Measurements from ENCODE around the gene RAD54L.
"Not testable (repeated sequence)": the region's sequence is repeated elsewhere in the genome, so short reads cannot be mapped to it uniquely, and the experiment has no call there.

The RAD54L gene

GRCh38 chr1:46215504-46215903, 32.1 kb upstream of the RAD54L start:
- Histone ChIP-seq H3K27ac (ENCODE audit: low read depth, low read length, severe bottlenecking) (no peak overlapping the region), H3K36me3 (ENCODE audit: control insufficient read depth, insufficient read depth, low read length) (no peaks in the 10 kb centered on the region), H3K9me3 (ENCODE audit: control insufficient read depth, low read length) (no peaks in the 10 kb centered on the region), H3K4me1 (ENCODE audit: control insufficient read depth, insufficient read depth, low read length, poor library complexity, severe bottlenecking) (peaks cover 4% of the 10 kb centered on the region), H3K4me3 (ENCODE audit: extremely low read depth, insufficient read depth, low read length, poor library complexity, severe bottlenecking) (no peak overlapping the region)

GRCh38 chr1:46218443-46218842, 29.1 kb upstream of the RAD54L start:
- Histone ChIP-seq H3K36me3 (ENCODE audit: control insufficient read depth, insufficient read depth, low read length) (no peaks in the 10 kb centered on the region), H3K27ac (ENCODE audit: low read depth, low read length, severe bottlenecking) (no peak overlapping the region), H3K9me3 (ENCODE audit: control insufficient read depth, low read length) (no peaks in the 10 kb centered on the region), H3K4me3 (ENCODE audit: extremely low read depth, insufficient read depth, low read length, poor library complexity, severe bottlenecking) (no peak overlapping the region), H3K4me1 (ENCODE audit: control insufficient read depth, insufficient read depth, low read length, poor library complexity, severe bottlenecking) (peaks cover 11% of the 10 kb centered on the region)
- WGBS, 2 experiments (ENCODE audit: insufficient coverage in 2 of 2), result 93 to 94% methylated on average over 8 of the region's 8 CpGs

- no peak overlapping the region for H3K27ac ChIP-seq (ENCODE audit: low read depth, low read length, severe bottlenecking)
- no peak overlapping the region for H3K4me3 ChIP-seq (ENCODE audit: extremely low read depth, insufficient read depth, low read length, poor library complexity, severe bottlenecking)
- WGBS, 2 experiments (ENCODE audit: insufficient coverage in 2 of 2), result 95 to 97% methylated on average over 17 of the region's 18 CpGs
Observed at GRCh38 chr1:46219551-46220520, 27.7 kb upstream of the RAD54L start.

GRCh38 chr1:46220808-46221207, 26.8 kb upstream of the RAD54L start:
- Histone ChIP-seq H3K4me1 (ENCODE audit: control insufficient read depth, insufficient read depth, low read length, poor library complexity, severe bottlenecking) (peaks cover 11% of the 10 kb centered on the region), H3K36me3 (ENCODE audit: control insufficient read depth, insufficient read depth, low read length) (no peaks in the 10 kb centered on the region), H3K27ac (ENCODE audit: low read depth, low read length, severe bottlenecking) (no peak overlapping the region), H3K4me3 (ENCODE audit: extremely low read depth, insufficient read depth, low read length, poor library complexity, severe bottlenecking) (no peak overlapping the region), H3K9me3 (ENCODE audit: control insufficient read depth, low read length) (no peaks in the 10 kb centered on the region)
- 89% methylated on average over 1 of the region's 3 CpGs; no CpG with 5 or more reads in 1 of the 2 experiments for WGBS, 2 experiments (ENCODE audit: insufficient coverage in 2 of 2)

More at GRCh38 chr1:46219551-46220520, 27.7 kb upstream of the RAD54L start:
- Histone ChIP-seq H3K9me3 (ENCODE audit: control insufficient read depth, low read length) (no peaks in the 10 kb centered on the region), H3K4me1 (ENCODE audit: control insufficient read depth, insufficient read depth, low read length, poor library complexity, severe bottlenecking) (peaks cover 11% of the 10 kb centered on the region), H3K36me3 (ENCODE audit: control insufficient read depth, insufficient read depth, low read length) (no peaks in the 10 kb centered on the region)

- H3K9me3 ChIP-seq (ENCODE audit: control insufficient read depth, low read length), result no peaks in the 10 kb centered on the region
- H3K27ac ChIP-seq (ENCODE audit: low read depth, low read length, severe bottlenecking), result peak overlapping the region; percentile 73
- peaks cover 11% of the 10 kb centered on the region for H3K4me1 ChIP-seq (ENCODE audit: control insufficient read depth, insufficient read depth, low read length, poor library complexity, severe bottlenecking)
- 5 to 8% methylated on average over 4 of the region's 4 CpGs for WGBS, 2 experiments (ENCODE audit: insufficient coverage in 2 of 2)
- no peaks in the 10 kb centered on the region for H3K36me3 ChIP-seq (ENCODE audit: control insufficient read depth, insufficient read depth, low read length)
- H3K4me3 ChIP-seq (ENCODE audit: extremely low read depth, insufficient read depth, low read length, poor library complexity, severe bottlenecking), result no peak overlapping the region
Observed at GRCh38 chr1:46221749-46222148, 25.8 kb upstream of the RAD54L start.

GRCh38 chr1:46223055-46223454, 24.5 kb upstream of the RAD54L start:
- not testable (repeated sequence) for H3K4me3 ChIP-seq (ENCODE audit: extremely low read depth, insufficient read depth, low read length, poor library complexity, severe bottlenecking); H3K36me3 ChIP-seq (ENCODE audit: control insufficient read depth, insufficient read depth, low read length); H3K9me3 ChIP-seq (ENCODE audit: control insufficient read depth, low read length); H3K27ac ChIP-seq (ENCODE audit: low read depth, low read length, severe bottlenecking)
- H3K4me1 ChIP-seq (ENCODE audit: control insufficient read depth, insufficient read depth, low read length, poor library complexity, severe bottlenecking), result peaks cover 11% of the 10 kb centered on the region
- 84 to 85% methylated on average over 5 to 11 of the region's 11 CpGs for WGBS, 2 experiments (ENCODE audit: insufficient coverage in 2 of 2)

- H3K4me1 ChIP-seq (ENCODE audit: control insufficient read depth, insufficient read depth, low read length, poor library complexity, severe bottlenecking), result peaks cover 11% of the 10 kb centered on the region
- H3K9me3 ChIP-seq (ENCODE audit: control insufficient read depth, low read length), result no peaks in the 10 kb centered on the region
- 11 to 19% methylated on average over 5 of the region's 6 CpGs for WGBS, 2 experiments (ENCODE audit: insufficient coverage in 2 of 2)
- no peaks in the 10 kb centered on the region for H3K36me3 ChIP-seq (ENCODE audit: control insufficient read depth, insufficient read depth, low read length)
- H3K27ac ChIP-seq (ENCODE audit: low read depth, low read length, severe bottlenecking), result no peak overlapping the region
- H3K4me3 ChIP-seq (ENCODE audit: extremely low read depth, insufficient read depth, low read length, poor library complexity, severe bottlenecking), result no peak overlapping the region
Observed at GRCh38 chr1:46223472-46223943, 24.1 kb upstream of the RAD54L start.

- Histone ChIP-seq H3K9me3 (ENCODE audit: control insufficient read depth, low read length) (no peaks in the 10 kb centered on the region), H3K36me3 (ENCODE audit: control insufficient read depth, insufficient read depth, low read length) (no peaks in the 10 kb centered on the region), H3K4me1 (ENCODE audit: control insufficient read depth, insufficient read depth, low read length, poor library complexity, severe bottlenecking) (peaks cover 11% of the 10 kb centered on the region), H3K4me3 (ENCODE audit: extremely low read depth, insufficient read depth, low read length, poor library complexity, severe bottlenecking) (no peak overlapping the region), H3K27ac (ENCODE audit: low read depth, low read length, severe bottlenecking) (no peak overlapping the region)
- WGBS, 2 experiments (ENCODE audit: insufficient coverage in 2 of 2), result 89 to 92% methylated on average over 3 to 4 of the region's 4 CpGs
Observed at GRCh38 chr1:46224966-46225365, 22.6 kb upstream of the RAD54L start.

- H3K9me3 ChIP-seq (ENCODE audit: control insufficient read depth, low read length); H3K4me3 ChIP-seq (ENCODE audit: extremely low read depth, insufficient read depth, low read length, poor library complexity, severe bottlenecking); H3K4me1 ChIP-seq (ENCODE audit: control insufficient read depth, insufficient read depth, low read length, poor library complexity, severe bottlenecking); H3K27ac ChIP-seq (ENCODE audit: low read depth, low read length, severe bottlenecking); H3K36me3 ChIP-seq (ENCODE audit: control insufficient read depth, insufficient read depth, low read length): not testable (repeated sequence)
- WGBS, 2 experiments (ENCODE audit: insufficient coverage in 2 of 2), result 100% methylated on average over 1 of the region's 3 CpGs
Observed at GRCh38 chr1:46231231-46231630, 16.3 kb upstream of the RAD54L start.

- no peak overlapping the region for H3K4me3 ChIP-seq (ENCODE audit: extremely low read depth, insufficient read depth, low read length, poor library complexity, severe bottlenecking)
- no peak overlapping the region for H3K27ac ChIP-seq (ENCODE audit: low read depth, low read length, severe bottlenecking)
- no peaks in the 10 kb centered on the region for H3K36me3 ChIP-seq (ENCODE audit: control insufficient read depth, insufficient read depth, low read length)
- H3K4me1 ChIP-seq (ENCODE audit: control insufficient read depth, insufficient read depth, low read length, poor library complexity, severe bottlenecking), result no peaks in the 10 kb centered on the region
- WGBS, 2 experiments (ENCODE audit: insufficient coverage in 2 of 2), result 88 to 93% methylated on average over 3 of the region's 4 CpGs
- H3K9me3 ChIP-seq (ENCODE audit: control insufficient read depth, low read length), result peaks cover 13% of the 10 kb centered on the region
Observed at GRCh38 chr1:46236882-46237281, 10.7 kb upstream of the RAD54L start.

GRCh38 chr1:46238865-46239264, 8.7 kb upstream of the RAD54L start:
- not testable (repeated sequence) for H3K4me1 ChIP-seq (ENCODE audit: control insufficient read depth, insufficient read depth, low read length, poor library complexity, severe bottlenecking); H3K36me3 ChIP-seq (ENCODE audit: control insufficient read depth, insufficient read depth, low read length); H3K27ac ChIP-seq (ENCODE audit: low read depth, low read length, severe bottlenecking); H3K4me3 ChIP-seq (ENCODE audit: extremely low read depth, insufficient read depth, low read length, poor library complexity, severe bottlenecking)
- H3K9me3 ChIP-seq (ENCODE audit: control insufficient read depth, low read length), result peaks cover 13% of the 10 kb centered on the region
- WGBS, 2 experiments (ENCODE audit: insufficient coverage in 2 of 2), result 40% methylated on average over 1 of the region's 1 CpG; no CpG with 5 or more reads in 1 of the 2 experiments

All from mesodermal cell (in vitro differentiated cells).